IMR-90 (cell line): ENCODE data around the gene GTF2A1. TPM values are rescaled to one million over a fixed set of nuclear protein-coding genes. Genes with fewer than 3 reads are reported as not detected.

Experiments
- ATAC-seq: fragments of 200-7000 bp; cut with Tn5 transposase; 2 replicates; pipeline ENCODE4 v1.9.1; 2020; ENCODE audit warnings: low read depth, mild to moderate bottlenecking, moderate library complexity
- BruUV-seq: library from RNA; stranded (reverse); fragments of 400-500 nt; replicated peaks from 2 replicates; lab custom pipeline; 2021; lab: Mats Ljungman, UMichigan
- CTCF ChIA-PET: fragments of 300-600 bp; formaldehyde crosslinking; extraction: SDS; loops from one replicate; lab custom pipeline; 2021; ENCODE audit warnings: antibody characterized with exemption; lab: Yijun Ruan, JAX
- POLR2A ChIA-PET: fragments of 300-600 bp; sonication (Branson Sonifier 250); formaldehyde crosslinking; loops from one replicate; lab custom pipeline; 2022; ENCODE audit warnings: antibody characterized with exemption; ENCODE audit not compliant: unreplicated experiment; lab: Charles Lee
- DNase-seq: peaks from one replicate; pipeline ENCODE4 v3.0.0; 2013
- H2AFZ ChIP-seq: replicated peaks from 2 replicates; pipeline ENCODE3; 2013; ENCODE audit warnings: low read length, mild to moderate bottlenecking; ENCODE audit not compliant: poor library complexity
- H2AK5ac ChIP-seq: 2 replicates; pipeline ENCODE4 v1.6.1; 2013; ENCODE audit warnings: low read depth, low read length, inconsistent platforms
- H2AK9ac ChIP-seq: replicated peaks from 2 replicates; pipeline ENCODE3; 2013; ENCODE audit warnings: mild to moderate bottlenecking, low read depth, low read length, moderate library complexity; ENCODE audit not compliant: poor library complexity
- H2BK120ac ChIP-seq: 2 replicates; pipeline ENCODE4 v1.6.1; 2013; ENCODE audit warnings: low read depth, low read length, inconsistent platforms
- H2BK15ac ChIP-seq: 3 replicates; pipeline ENCODE4 v1.6.1; 2013; ENCODE audit warnings: low read depth, low read length, inconsistent platforms
- H2BK20ac ChIP-seq: 2 replicates; pipeline ENCODE4 v1.6.1; 2013; ENCODE audit warnings: low read depth, mild to moderate bottlenecking, inconsistent platforms, low read length, moderate library complexity
- H2BK5ac ChIP-seq: 2 replicates; pipeline ENCODE4 v1.6.1; 2013; ENCODE audit warnings: mild to moderate bottlenecking, low read depth, low read length, inconsistent platforms; ENCODE audit not compliant: poor library complexity, severe bottlenecking
- H3K14ac ChIP-seq: replicated peaks from 2 replicates; pipeline ENCODE4 v1.6.1; 2013; ENCODE audit warnings: low read depth, low read length, inconsistent platforms
- H3K18ac ChIP-seq: 2 replicates; pipeline ENCODE4 v1.6.1; 2013; ENCODE audit warnings: low read depth, low read length, control low read depth
- H3K23ac ChIP-seq: 2 replicates; pipeline ENCODE4 v1.6.1; 2013; ENCODE audit warnings: low read depth, low read length, inconsistent platforms
- H3K27ac ChIP-seq: 2 replicates; pipeline ENCODE4 v1.5.1; 2013; ENCODE audit warnings: mild to moderate bottlenecking, control low read depth, low read length; ENCODE audit not compliant: insufficient read depth
- H3K27me3 ChIP-seq: 2 replicates; pipeline ENCODE4 v1.6.1; 2013; ENCODE audit warnings: low read length; ENCODE audit not compliant: control insufficient read depth, insufficient read depth
- H3K36me3 ChIP-seq: 2 replicates; pipeline ENCODE4 v1.6.1; 2013; ENCODE audit warnings: low read length, mixed read lengths; ENCODE audit not compliant: control insufficient read depth, insufficient read depth
- H3K4ac ChIP-seq: 2 replicates; pipeline ENCODE4 v1.6.1; 2013; ENCODE audit warnings: low read depth, low read length, inconsistent platforms
- H3K4me1 ChIP-seq: 2 replicates; pipeline ENCODE4 v1.6.1; 2013; ENCODE audit warnings: low read length, mixed read lengths; ENCODE audit not compliant: control insufficient read depth, insufficient read depth
- H3K4me2 ChIP-seq: 2 replicates; pipeline ENCODE4 v1.6.1; 2013; ENCODE audit warnings: low read depth, mild to moderate bottlenecking, control low read depth, low read length, moderate library complexity
- H3K4me3 ChIP-seq: 2 replicates; pipeline ENCODE4 v1.5.1; 2013; ENCODE audit warnings: low read depth, mild to moderate bottlenecking, control low read depth, low read length, moderate library complexity; ENCODE audit not compliant: insufficient read depth
- H3K56ac ChIP-seq: 2 replicates; pipeline ENCODE4 v1.6.1; 2013; ENCODE audit warnings: low read length, inconsistent platforms; ENCODE audit not compliant: insufficient read depth; ENCODE audit errors: extremely low read depth
- H3K79me1 ChIP-seq, 2 experiments: 2 replicates each; pipeline ENCODE4 v1.6.1; 2013; ENCODE audit warnings: low read length in 2 of 2, inconsistent platforms in 1 of 2, low read depth in 1 of 2
- H3K9ac ChIP-seq: 2 replicates; pipeline ENCODE4 v1.6.1; 2013; ENCODE audit warnings: low read depth, low read length, control low read depth
- H3K9me1 ChIP-seq: 2 replicates; pipeline ENCODE4 v1.6.1; 2013; ENCODE audit warnings: low read length, inconsistent platforms; ENCODE audit not compliant: insufficient read depth
- H3K9me3 ChIP-seq: 2 replicates; pipeline ENCODE4 v1.6.1; 2013; ENCODE audit warnings: low read length; ENCODE audit not compliant: control insufficient read depth, insufficient read depth
- H4K20me1 ChIP-seq: 2 replicates; pipeline ENCODE4 v1.6.1; 2013; ENCODE audit warnings: low read length, inconsistent platforms; ENCODE audit not compliant: insufficient read depth
- H4K5ac ChIP-seq: 2 replicates; pipeline ENCODE4 v1.6.1; 2013; ENCODE audit warnings: mild to moderate bottlenecking, low read depth, low read length, control low read depth
- H4K8ac ChIP-seq, 2 experiments: 2 replicates each; pipeline ENCODE4 v1.6.1; 2013; ENCODE audit warnings: low read depth in 2 of 2, low read length in 2 of 2, control low read depth in 1 of 2, inconsistent platforms in 1 of 2
- H4K91ac ChIP-seq: 2 replicates; pipeline ENCODE4 v1.6.1; 2013; ENCODE audit warnings: low read depth, low read length, inconsistent platforms; ENCODE audit not compliant: insufficient read depth
- BHLHE40 ChIP-seq: fragments of 150-350 bp; IDR thresholded peaks from 2 replicates; pipeline ENCODE4 v1.6.1; 2016; ENCODE audit warnings: mild to moderate bottlenecking, low read depth, low read length
- CEBPB ChIP-seq: IDR thresholded peaks from 2 replicates; pipeline ENCODE4 v1.6.1; 2012; ENCODE audit warnings: low read depth, low read length, improper control_type of control experiment
- CHD1 ChIP-seq: IDR thresholded peaks from 2 replicates; pipeline ENCODE4 v1.6.1; 2012; ENCODE audit warnings: low read depth, low read length, improper control_type of control experiment
- ELK1 ChIP-seq: fragments of 150-350 bp; IDR thresholded peaks from 2 replicates; pipeline ENCODE4 v1.6.1; 2016; ENCODE audit warnings: low read depth, mild to moderate bottlenecking, low read length, moderate library complexity, borderline replicate concordance
- FOS ChIP-seq: fragments of 150-350 bp; IDR thresholded peaks from 2 replicates; pipeline ENCODE4 v1.6.1; 2016; ENCODE audit warnings: low read depth, low read length
- MAFK ChIP-seq: IDR thresholded peaks from 2 replicates; pipeline ENCODE4 v1.6.1; 2012; ENCODE audit warnings: low read depth, low read length, improper control_type of control experiment
- MAZ ChIP-seq: IDR thresholded peaks from 2 replicates; pipeline ENCODE4 v1.6.1; 2012; ENCODE audit warnings: low read depth, mild to moderate bottlenecking, low read length, improper control_type of control experiment, moderate library complexity, borderline replicate concordance
- NFE2L2 ChIP-seq: fragments of 150-350 bp; IDR thresholded peaks from 2 replicates; pipeline ENCODE4 v1.6.1; 2016; ENCODE audit warnings: low read depth, mild to moderate bottlenecking, low read length
- POLR2A ChIP-seq: IDR thresholded peaks from 2 replicates; pipeline ENCODE4 v1.6.1; 2012; ENCODE audit warnings: mild to moderate bottlenecking, low read depth, low read length
- RAD21 ChIP-seq: IDR thresholded peaks from 2 replicates; pipeline ENCODE4 v1.6.1; 2012; ENCODE audit warnings: low read length, improper control_type of control experiment
- RCOR1 ChIP-seq: IDR thresholded peaks from 2 replicates; pipeline ENCODE4 v1.6.1; 2012; ENCODE audit warnings: mild to moderate bottlenecking, low read length, improper control_type of control experiment; ENCODE audit not compliant: insufficient replicate concordance
- RFX5 ChIP-seq: IDR thresholded peaks from 2 replicates; pipeline ENCODE4 v1.8.0; 2012; ENCODE audit warnings: low read depth, mild to moderate bottlenecking, low read length, moderate library complexity
- SMC3 ChIP-seq: fragments of 150-350 bp; IDR thresholded peaks from 2 replicates; pipeline ENCODE4 v1.6.1; 2016; ENCODE audit warnings: low read depth, mild to moderate bottlenecking, antibody characterized with exemption, low read length, moderate library complexity
- USF2 ChIP-seq: fragments of 150-350 bp; IDR thresholded peaks from 2 replicates; pipeline ENCODE4 v1.6.1; 2017; ENCODE audit warnings: mild to moderate bottlenecking, antibody characterized with exemption, low read length, low read depth
- WGBS, 2 experiments: methylation state at CpG; one replicate each; pipeline versions ENCODE4 v1.1.5 to v1.1.7; 2013; ENCODE audit warnings: missing lambda C conversion rate in 2 of 2; ENCODE audit not compliant: insufficient read length in 1 of 2; ENCODE audit errors: extremely low coverage in 2 of 2; 5-methylcytosine and 5-hydroxymethylcytosine counted together
- dilution Hi-C: fragments of 300-500 bp; cut with HindIII; formaldehyde crosslinking; loops from one replicate; pipeline ENCODE4 v1.14.3; 2018; ENCODE audit warnings: low sequenced_read_pairs; ENCODE audit not compliant: unreplicated experiment
- in situ Hi-C: fragments of 300-500 bp; cut with MboI; formaldehyde crosslinking; loops from 3 replicates; pipeline ENCODE4 v1.14.3; 2019; ENCODE audit warnings: low sequenced_read_pairs, inconsistent platforms, mixed read lengths
- intact Hi-C: fragments of 100-400 bp; cut with micrococcal nuclease; formaldehyde crosslinking; loops from 2 replicates; pipeline ENCODE4 v1.10.0; 2022
- polyA plus RNA-seq, 3 experiments: library from polyadenylated mRNA; depleted of rRNA; stranded (reverse); fragments of >200 nt; gene quantifications; 2 replicates each; pipeline ENCODE4 v1.2.3, GENCODE V29; 2012; ENCODE audit warnings: low replicate concordance in 1 of 3
- total RNA-seq: library from RNA; depleted of rRNA; stranded (reverse); fragments of >200 nt; gene quantifications from 2 replicates; pipeline ENCODE4 v1.2.3, GENCODE V29; 2012
- TF ChIP-seq, protein P1 (sequence below): conservative IDR thresholded peaks from 2 replicates; pipeline ENCODE4 v1.5.1; 2012; ENCODE audit warnings: mild to moderate bottlenecking, low read depth, low read length, improper control_type of control experiment

GTF2A1 gene
- total and polyA plus RNA-seq, 2 of the 4 experiments (the other 2 are of a cell fraction): 16.0 to 60.4 TPM

DNA sequence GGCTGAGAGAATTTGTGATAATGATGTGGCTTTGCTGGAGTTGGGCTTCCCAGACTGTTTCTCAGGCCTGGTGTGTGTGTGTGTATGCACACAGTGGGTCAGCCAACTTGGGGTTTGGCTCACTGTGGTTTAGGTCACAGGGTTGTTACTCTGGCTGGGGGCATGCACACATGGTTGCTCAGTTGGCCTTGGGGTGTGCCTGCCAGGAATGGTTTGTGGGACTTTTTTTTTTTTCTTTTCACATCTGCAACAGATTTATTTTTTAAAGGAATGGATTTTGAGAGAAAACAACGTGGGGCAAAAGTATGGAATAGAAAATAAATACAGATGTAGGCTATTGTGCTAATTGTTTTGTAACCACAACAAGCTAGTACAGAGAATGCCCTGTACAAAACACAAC is 25.0 kb upstream of the GTF2A1 start:
- Histone ChIP-seq H4K8ac (no peak overlapping the region), H3K4me2 (no peak overlapping the region), H3K23ac (no peak overlapping the region), H3K56ac (no peak overlapping the region), H3K14ac (no peak overlapping the region), H3K36me3 (no peaks in the 10 kb centered on the region), H2AK5ac (no peak overlapping the region), H3K79me1 (no peaks in the 10 kb centered on the region), H3K18ac (no peak overlapping the region), H3K4ac (no peak overlapping the region), H3K9me1 (no peaks in the 10 kb centered on the region), H4K20me1 (no peaks in the 10 kb centered on the region), H2BK20ac (no peak overlapping the region), H3K4me3 (no peak overlapping the region), H3K9me3 (no peaks in the 10 kb centered on the region), H3K9ac (no peak overlapping the region), H2BK5ac (no peak overlapping the region), H3K4me1 (no peaks in the 10 kb centered on the region), H3K27ac (no peak overlapping the region), H2BK15ac (no peak overlapping the region), H2BK120ac (no peak overlapping the region), H4K5ac (no peak overlapping the region), H4K91ac (no peak overlapping the region), H2AK9ac (no peak overlapping the region), H2AFZ (no peak overlapping the region), H3K27me3 (no peaks in the 10 kb centered on the region)
- DNase-seq (no peak), ATAC-seq (no peak)
- dilution Hi-C loops (no loop called here), intact Hi-C loops (no loop called here), in situ Hi-C loops (no loop called here)
- WGBS, 2 experiments: no CpG with 5 or more reads among the region's 1 CpG
- no TSS peak for BruUV-seq
- CTCF ChIA-PET: no interaction called here
- POLR2A ChIA-PET: no interaction called here
- no peak for TF ChIP-seq CHD1
- TF ChIP-seq, protein P1, sequence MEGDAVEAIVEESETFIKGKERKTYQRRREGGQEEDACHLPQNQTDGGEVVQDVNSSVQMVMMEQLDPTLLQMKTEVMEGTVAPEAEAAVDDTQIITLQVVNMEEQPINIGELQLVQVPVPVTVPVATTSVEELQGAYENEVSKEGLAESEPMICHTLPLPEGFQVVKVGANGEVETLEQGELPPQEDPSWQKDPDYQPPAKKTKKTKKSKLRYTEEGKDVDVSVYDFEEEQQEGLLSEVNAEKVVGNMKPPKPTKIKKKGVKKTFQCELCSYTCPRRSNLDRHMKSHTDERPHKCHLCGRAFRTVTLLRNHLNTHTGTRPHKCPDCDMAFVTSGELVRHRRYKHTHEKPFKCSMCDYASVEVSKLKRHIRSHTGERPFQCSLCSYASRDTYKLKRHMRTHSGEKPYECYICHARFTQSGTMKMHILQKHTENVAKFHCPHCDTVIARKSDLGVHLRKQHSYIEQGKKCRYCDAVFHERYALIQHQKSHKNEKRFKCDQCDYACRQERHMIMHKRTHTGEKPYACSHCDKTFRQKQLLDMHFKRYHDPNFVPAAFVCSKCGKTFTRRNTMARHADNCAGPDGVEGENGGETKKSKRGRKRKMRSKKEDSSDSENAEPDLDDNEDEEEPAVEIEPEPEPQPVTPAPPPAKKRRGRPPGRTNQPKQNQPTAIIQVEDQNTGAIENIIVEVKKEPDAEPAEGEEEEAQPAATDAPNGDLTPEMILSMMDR: no peak
- TF ChIP-seq MAFK: no peak
- TF ChIP-seq CEBPB: no peak
- no peak for TF ChIP-seq BHLHE40
- TF ChIP-seq NFE2L2: no peak
- TF ChIP-seq POLR2A: no peak
- no peak for TF ChIP-seq USF2
- TF ChIP-seq RCOR1: no peak
- no peak for TF ChIP-seq ELK1
- TF ChIP-seq RAD21: no peak
- TF ChIP-seq MAZ: no peak
- TF ChIP-seq FOS: no peak
- TF ChIP-seq SMC3: no peak
- TF ChIP-seq RFX5: no peak
